GM23338 (cell line): Measurements from ENCODE around the gene TRIM28. TPM values are rescaled to one million over a fixed set of nuclear protein-coding genes. Genes with fewer than 3 reads are reported as not detected.
A peak's percentile ranks its signal among the peaks of the same experiment; 100 is the strongest.

Experiments used
- ATAC-seq: fragments of 200-7000 bp; cut with Tn5 transposase; 3 replicates; pipeline ENCODE4 v1.9.1; 2020
- DNase-seq: peaks from one replicate; pipeline ENCODE4 v3.0.0-alpha.2; 2015; ENCODE audit warnings: low spot score
- H2AFZ ChIP-seq: fragments of 200-600 bp; sonication (generic); 2 replicates; pipeline ENCODE4 v1.8.0; 2016; ENCODE audit warnings: antibody characterized with exemption, mild to moderate bottlenecking, moderate library complexity
- H3F3A ChIP-seq: fragments of 200-600 bp; sonication (generic); replicated peaks from 2 replicates; pipeline ENCODE4 v1.8.0; 2017; ENCODE audit warnings: antibody characterized with exemption, mixed run types, low read depth
- H3K27ac ChIP-seq: fragments of 200-600 bp; sonication (generic); 2 replicates; pipeline ENCODE4 v1.6.1; 2016; ENCODE audit warnings: low read depth
- H3K27me3 ChIP-seq: fragments of 200-600 bp; sonication (generic); 2 replicates; pipeline ENCODE4 v1.8.0; 2016; ENCODE audit warnings: mild to moderate bottlenecking, mixed run types, moderate library complexity; ENCODE audit not compliant: insufficient read depth
- H3K36me3 ChIP-seq: fragments of 200-600 bp; sonication (generic); 2 replicates; pipeline ENCODE4 v1.8.0; 2016; ENCODE audit warnings: mild to moderate bottlenecking; ENCODE audit not compliant: insufficient read depth
- H3K4me1 ChIP-seq: fragments of 200-600 bp; sonication (generic); 2 replicates; pipeline ENCODE4 v1.8.0; 2016; ENCODE audit warnings: mild to moderate bottlenecking, moderate library complexity; ENCODE audit not compliant: insufficient read depth
- H3K4me2 ChIP-seq: fragments of 200-600 bp; sonication (generic); 2 replicates; pipeline ENCODE4 v1.7.1; 2017; ENCODE audit warnings: mixed run types
- H3K4me3 ChIP-seq: fragments of 200-600 bp; sonication (generic); 2 replicates; pipeline ENCODE4 v1.6.1; 2016; ENCODE audit warnings: mixed run types
- H3K79me2 ChIP-seq: fragments of 200-600 bp; sonication (generic); replicated peaks from 2 replicates; pipeline ENCODE4 v1.8.0; 2017; ENCODE audit warnings: mild to moderate bottlenecking; ENCODE audit not compliant: insufficient read depth
- H3K9me2 ChIP-seq: fragments of 200-600 bp; sonication (generic); 2 replicates; pipeline ENCODE4 v1.8.0; 2017; ENCODE audit not compliant: insufficient read depth
- H4K20me1 ChIP-seq: fragments of 200-600 bp; sonication (generic); replicated peaks from 2 replicates; pipeline ENCODE4 v1.8.0; 2017; ENCODE audit warnings: mild to moderate bottlenecking; ENCODE audit not compliant: insufficient read depth
- H3K27ac Mint-ChIP-seq: 2 replicates; pipeline ENCODE4 v1.8.0; 2020; ENCODE audit warnings: inconsistent platforms, mild to moderate bottlenecking, moderate library complexity, mixed read lengths
- H3K27me3 Mint-ChIP-seq: 3 replicates; pipeline ENCODE4 v1.8.0; 2022; ENCODE audit warnings: low read depth, mild to moderate bottlenecking, moderate library complexity, mixed read lengths, inconsistent platforms; ENCODE audit not compliant: insufficient read depth, poor library complexity
- H3K36me3 Mint-ChIP-seq: 3 replicates; pipeline ENCODE4 v1.8.0; 2021; ENCODE audit warnings: low read depth, mild to moderate bottlenecking, inconsistent platforms, moderate library complexity, mixed read lengths
- H3K4me1 Mint-ChIP-seq: 3 replicates; pipeline ENCODE4 v1.8.0; 2020; ENCODE audit warnings: mild to moderate bottlenecking, inconsistent platforms, mixed read lengths
- H3K4me3 Mint-ChIP-seq: 3 replicates; pipeline ENCODE4 v1.8.0; 2021; ENCODE audit warnings: moderate library complexity, mild to moderate bottlenecking, inconsistent platforms, mixed read lengths
- H3K9me3 Mint-ChIP-seq: 3 replicates; pipeline ENCODE4 v1.8.0; 2020; ENCODE audit warnings: moderate library complexity, mild to moderate bottlenecking, inconsistent platforms, mixed read lengths
- CREB1 ChIP-seq: fragments of 250-450 bp; sonication (Bioruptor Pico); IDR thresholded peaks from 2 replicates; pipeline ENCODE4 v1.5.0; 2020; ENCODE audit warnings: low read depth, mild to moderate bottlenecking, moderate library complexity
- JUNB ChIP-seq: IDR thresholded peaks from one replicate; pipeline ENCODE4 v1.6.1; 2016; ENCODE audit warnings: antibody characterized with exemption; ENCODE audit not compliant: unreplicated experiment
- STAT1 ChIP-seq: IDR thresholded peaks from one replicate; pipeline ENCODE4 v1.6.1; 2016; ENCODE audit warnings: antibody characterized with exemption; ENCODE audit not compliant: unreplicated experiment
- ZNF114 ChIP-seq: fragments of 250-450 bp; sonication (Bioruptor Pico); IDR thresholded peaks from 2 replicates; pipeline ENCODE4 v1.5.0; 2020; ENCODE audit warnings: mild to moderate bottlenecking, moderate library complexity
- ZNF331 ChIP-seq: fragments of 250-450 bp; sonication (Bioruptor Pico); IDR thresholded peaks from 2 replicates; pipeline ENCODE4 v1.5.0; 2020; ENCODE audit warnings: low read depth, mild to moderate bottlenecking, moderate library complexity
- ZNF462 ChIP-seq: fragments of 250-450 bp; sonication (Bioruptor Pico); IDR thresholded peaks from 2 replicates; pipeline ENCODE4 v1.5.0; 2020; ENCODE audit warnings: mild to moderate bottlenecking, moderate library complexity
- polyA plus RNA-seq: library from polyadenylated mRNA; unstranded; fragments of >200 nt; fragmentation: Nextera tagmentation; extraction: Ambion mirVana; gene quantifications from 2 replicates; pipeline ENCODE4 v1.2.1, GENCODE V29; 2016
- total RNA-seq: library from RNA; depleted of rRNA; stranded (reverse); fragments of >200 nt; shearing (Covaris generic); gene quantifications from 2 replicates; pipeline ENCODE4 v1.2.3, GENCODE V29; 2014

The TRIM28 gene
- total and polyA plus RNA-seq, 2 experiments from 2014 or later = 920 to 1,430 TPM

- Histone ChIP-seq H3F3A (peaks cover 6% of the 10 kb centered on the region), H4K20me1 (no peaks in the 10 kb centered on the region), H2AFZ (no peak overlapping the region), H3K9me2 (no peaks in the 10 kb centered on the region), H3K79me2 (0 out of 2 replicates have a peak, but pooled peaks cover 4% of the 10 kb centered on the region), H3K36me3 (no peaks in the 10 kb centered on the region), H3K4me2 (peak overlapping the region; percentile 95; the same call in 1 of the 2 replicates), H3K27ac (no peak overlapping the region), H3K27me3 (no peaks in the 10 kb centered on the region), H3K4me3 (peak overlapping the region; percentile 82; the same call in 1 of the 2 replicates), H3K4me1 (no peaks in the 10 kb centered on the region)
- Mint-ChIP-seq H3K9me3 (no peaks in the 10 kb centered on the region; the same call in 2 of the 3 replicates), H3K4me3 (peak overlapping the region; percentile 81), H3K36me3 (no peaks in the 10 kb centered on the region), H3K27ac (no peak overlapping the region), H3K27me3 (peaks cover 7% of the 10 kb centered on the region), H3K4me1 (peaks cover 17% of the 10 kb centered on the region)
- ATAC-seq (no peak), DNase-seq (no peak)
- TF ChIP-seq ZNF331 = no peak
- no peak for TF ChIP-seq ZNF114 (CRISPR knock-in tag)
- no peak for TF ChIP-seq STAT1
- TF ChIP-seq ZNF462 (CRISPR knock-in tag) = no peak
- no peak for TF ChIP-seq JUNB
- TF ChIP-seq CREB1 = no peak
Measured at GRCh38 chr19:58497634-58498170, 46.2 kb upstream of the TRIM28 start.
